Karpas-422 (cell line): ENCODE results near the gene S100A11. TPM values are rescaled to one million over a fixed set of nuclear protein-coding genes. Genes with fewer than 3 reads are reported as not detected.
A peak's percentile ranks its signal among the peaks of the same experiment; 100 is the strongest.

ENCODE experiments used
- DNase-seq: peaks from one replicate; pipeline ENCODE4 v3.0.0-alpha.2; 2015
- H2AFZ ChIP-seq: fragments of 200-600 bp; sonication (generic); 2 replicates; pipeline ENCODE4 v1.6.1; 2014; ENCODE audit warnings: antibody characterized with exemption, low read length, mixed read lengths
- H3K27ac ChIP-seq: fragments of 200-600 bp; sonication (generic); 2 replicates; pipeline ENCODE4 v1.5.1; 2014; ENCODE audit warnings: mild to moderate bottlenecking, low read length, moderate library complexity
- H3K27me3 ChIP-seq: fragments of 200-600 bp; sonication (generic); 2 replicates; pipeline ENCODE4 v1.6.1; 2014; ENCODE audit warnings: low read length, mixed read lengths
- H3K36me3 ChIP-seq: fragments of 200-600 bp; sonication (generic); 2 replicates; pipeline ENCODE4 v1.6.1; 2014; ENCODE audit warnings: low read length, mixed read lengths; ENCODE audit not compliant: insufficient read depth
- H3K4me1 ChIP-seq: fragments of 200-600 bp; sonication (generic); 2 replicates; pipeline ENCODE4 v1.6.1; 2014; ENCODE audit warnings: mild to moderate bottlenecking, low read length, mixed read lengths
- H3K4me2 ChIP-seq: fragments of 200-600 bp; sonication (generic); 2 replicates; pipeline ENCODE4 v1.6.1; 2014; ENCODE audit warnings: low read length, low read depth, mild to moderate bottlenecking; ENCODE audit not compliant: poor library complexity, severe bottlenecking
- H3K4me3 ChIP-seq: fragments of 200-600 bp; sonication (generic); 2 replicates; pipeline ENCODE4 v1.5.1; 2014; ENCODE audit warnings: mild to moderate bottlenecking, antibody characterized with exemption, low read length, mixed read lengths
- H3K79me2 ChIP-seq: fragments of 200-600 bp; sonication (generic); 2 replicates; pipeline ENCODE4 v1.6.1; 2014; ENCODE audit warnings: mild to moderate bottlenecking, low read length, mixed read lengths
- H3K9ac ChIP-seq: fragments of 200-600 bp; sonication (generic); 2 replicates; pipeline ENCODE4 v1.6.0; 2014; ENCODE audit warnings: low read length
- H3K9me2 ChIP-seq: fragments of 200-600 bp; sonication (generic), shearing (Covaris generic); replicated peaks from 2 replicates; pipeline ENCODE4 v1.6.0; 2014; ENCODE audit warnings: mild to moderate bottlenecking, low read length, moderate library complexity; ENCODE audit not compliant: insufficient read depth
- H3K9me3 ChIP-seq: fragments of 300-700, 200-600 bp; sonication (generic); 2 replicates; pipeline ENCODE4 v1.6.1; 2014; ENCODE audit warnings: low read length, mixed read lengths
- H4K20me1 ChIP-seq: fragments of 200-600 bp; sonication (generic); 2 replicates; pipeline ENCODE4 v1.6.1; 2014; ENCODE audit warnings: mild to moderate bottlenecking, antibody characterized with exemption, low read length, low read depth; ENCODE audit not compliant: insufficient read depth
- total RNA-seq: library from RNA; depleted of rRNA; stranded (reverse); fragments of >200 nt; shearing (Covaris generic); gene quantifications from 2 replicates; pipeline ENCODE4 v1.2.3, GENCODE V29; 2014; ENCODE audit warnings: low replicate concordance

The S100A11 gene
- total RNA-seq, 1 experiment from 2014 or later, result 155 TPM

GRCh38 chr1:151997284-151997570 lies 39.6 kb downstream of the S100A11 start:
- Histone ChIP-seq H3K9me3 (no peaks in the 10 kb centered on the region), H3K4me3 (no peak overlapping the region), H3K27ac (no peak overlapping the region), H3K9me2 (no peaks in the 10 kb centered on the region), H3K4me2 (no peak overlapping the region), H2AFZ (no peak overlapping the region), H3K79me2 (no peaks in the 10 kb centered on the region), H3K9ac (no peak overlapping the region), H3K27me3 (no peaks in the 10 kb centered on the region), H3K36me3 (no peaks in the 10 kb centered on the region), H3K4me1 (peaks cover 18% of the 10 kb centered on the region), H4K20me1 (no peaks in the 10 kb centered on the region)
- no peak for DNase-seq

GRCh38 chr1:151995774-151996173 lies 41.0 kb downstream of the S100A11 start:
- no peaks in the 10 kb centered on the region for H3K27me3 ChIP-seq
- no peak overlapping the region for H3K4me2 ChIP-seq

GRCh38 chr1:151994956-151995355 lies 41.8 kb downstream of the S100A11 start:
- Histone ChIP-seq H3K9me3 (no peaks in the 10 kb centered on the region), H3K9ac (no peak overlapping the region)

More at GRCh38 chr1:151995774-151996173, 41.0 kb downstream of the S100A11 start:
- DNase-seq, result no peak
- Histone ChIP-seq H3K4me1 (peaks cover 18% of the 10 kb centered on the region), H3K79me2 (no peaks in the 10 kb centered on the region), H3K9me3 (no peaks in the 10 kb centered on the region), H4K20me1 (no peaks in the 10 kb centered on the region), H2AFZ (no peak overlapping the region), H3K27ac (no peak overlapping the region), H3K9ac (no peak overlapping the region), H3K4me3 (no peak overlapping the region), H3K36me3 (no peaks in the 10 kb centered on the region), H3K9me2 (no peaks in the 10 kb centered on the region)

GRCh38 chr1:151993734-151994496 lies 42.9 kb downstream of the S100A11 start, which contains the start of gene S100A10:
TSS of gene S100A10 (minus strand) at chr1:151993859. CDS start at chr1:151986230, 7,629 bp downstream.
- Histone ChIP-seq H3K27me3 (no peaks in the 10 kb centered on the region), H3K79me2 (no peaks in the 10 kb centered on the region), H3K4me3 (peak within 1 kb of the TSS; percentile 66), H3K4me2 (peak within 1 kb of the TSS; percentile 81), H2AFZ (peak within 1 kb of the TSS; percentile 96), H3K9me2 (no peaks in the 10 kb centered on the region), H3K27ac (no peak within 1 kb of the TSS), H3K9ac (peak within 1 kb of the TSS; percentile 54), H3K4me1 (peaks cover 18% of the 10 kb centered on the region), H4K20me1 (no peaks in the 10 kb centered on the region), H3K9me3 (no peaks in the 10 kb centered on the region), H3K36me3 (no peaks in the 10 kb centered on the region)
- DNase-seq, result peak; percentile 60

More at GRCh38 chr1:151994956-151995355, 41.8 kb downstream of the S100A11 start:
- Histone ChIP-seq H2AFZ (no peak overlapping the region), H3K4me2 (no peak overlapping the region), H3K9me2 (no peaks in the 10 kb centered on the region), H3K4me1 (peaks cover 18% of the 10 kb centered on the region), H3K36me3 (no peaks in the 10 kb centered on the region), H4K20me1 (no peaks in the 10 kb centered on the region), H3K4me3 (no peak overlapping the region), H3K27ac (no peak overlapping the region), H3K27me3 (no peaks in the 10 kb centered on the region), H3K79me2 (no peaks in the 10 kb centered on the region)
- DNase-seq, result no peak

- no peaks in the 10 kb centered on the region for H4K20me1 ChIP-seq
- H3K9me3 ChIP-seq, result no peaks in the 10 kb centered on the region
- peak; percentile 52 for DNase-seq
- peak overlapping the region; percentile 66 for H3K4me3 ChIP-seq
- H3K27ac ChIP-seq, result no peak overlapping the region
- no peaks in the 10 kb centered on the region for H3K27me3 ChIP-seq
- H3K4me2 ChIP-seq, result peak overlapping the region; percentile 81
- peaks cover 18% of the 10 kb centered on the region for H3K4me1 ChIP-seq
- H2AFZ ChIP-seq, result peak overlapping the region; percentile 96
- H3K9ac ChIP-seq, result peak overlapping the region; percentile 54
- H3K9me2 ChIP-seq, result no peaks in the 10 kb centered on the region
- no peaks in the 10 kb centered on the region for H3K36me3 ChIP-seq
- H3K79me2 ChIP-seq, result no peaks in the 10 kb centered on the region
Measured at GRCh38 chr1:151993084-151993733, 43.6 kb downstream of the S100A11 start.

- Histone ChIP-seq H3K4me2 (peak overlapping the region; percentile 81), H3K4me3 (peak overlapping the region; percentile 66), H3K27ac (no peak overlapping the region), H2AFZ (0 out of 2 replicates have a peak overlapping the region, but pooled peaks have one; percentile 96), H3K9me3 (no peaks in the 10 kb centered on the region), H3K9me2 (no peaks in the 10 kb centered on the region), H3K9ac (no peak overlapping the region), H3K36me3 (no peaks in the 10 kb centered on the region), H3K79me2 (no peaks in the 10 kb centered on the region), H3K27me3 (no peaks in the 10 kb centered on the region), H4K20me1 (no peaks in the 10 kb centered on the region), H3K4me1 (peaks cover 18% of the 10 kb centered on the region)
- DNase-seq, result no peak
Measured at GRCh38 chr1:151992303-151993083, 44.3 kb downstream of the S100A11 start.

GRCh38 chr1:151991663-151992302 lies 45.0 kb downstream of the S100A11 start:
- H3K36me3 ChIP-seq, result no peaks in the 10 kb centered on the region
- no peaks in the 10 kb centered on the region for H3K9me2 ChIP-seq
- H3K9ac ChIP-seq, result no peak overlapping the region
- H3K4me3 ChIP-seq, result no peak overlapping the region
- no peaks in the 10 kb centered on the region for H4K20me1 ChIP-seq
- H2AFZ ChIP-seq, result no peak overlapping the region
- H3K79me2 ChIP-seq, result no peaks in the 10 kb centered on the region
- DNase-seq, result no peak
- no peaks in the 10 kb centered on the region for H3K27me3 ChIP-seq
- H3K9me3 ChIP-seq, result no peaks in the 10 kb centered on the region
- H3K4me1 ChIP-seq, result peaks cover 18% of the 10 kb centered on the region
- H3K27ac ChIP-seq, result no peak overlapping the region
- H3K4me2 ChIP-seq, result no peak overlapping the region

GRCh38 chr1:151990856-151991198 lies 46.0 kb downstream of the S100A11 start:
- Histone ChIP-seq H3K9me2 (no peaks in the 10 kb centered on the region), H3K9ac (no peak overlapping the region), H3K36me3 (no peaks in the 10 kb centered on the region), H3K4me3 (no peak overlapping the region), H3K79me2 (no peaks in the 10 kb centered on the region), H3K4me1 (peaks cover 21% of the 10 kb centered on the region), H3K9me3 (no peaks in the 10 kb centered on the region), H3K27me3 (no peaks in the 10 kb centered on the region), H3K4me2 (no peak overlapping the region), H4K20me1 (no peaks in the 10 kb centered on the region), H3K27ac (no peak overlapping the region), H2AFZ (no peak overlapping the region)
- no peak for DNase-seq
